Type B pancreatic cell (in vitro differentiated cells): ENCODE results near the gene IGF2BP1. TPM values are rescaled to one million over a fixed set of nuclear protein-coding genes. Genes with fewer than 3 reads are reported as not detected.

Experiments used
- DNase-seq: peaks from one replicate; pipeline ENCODE4 v3.0.0; 2021; ENCODE audit warnings: mixed read lengths; ENCODE audit not compliant: unreplicated experiment; ENCODE audit errors: extremely low spot score
- H3K27ac Mint-ChIP-seq: 2 replicates; pipeline ENCODE4 v1.8.0; 2021; ENCODE audit warnings: mild to moderate bottlenecking, mixed read lengths
- H3K27me3 Mint-ChIP-seq: 2 replicates; pipeline ENCODE4 v1.8.0; 2021; ENCODE audit warnings: mixed read lengths
- H3K36me3 Mint-ChIP-seq: 2 replicates; pipeline ENCODE4 v1.8.0; 2021; ENCODE audit warnings: mixed read lengths
- H3K4me1 Mint-ChIP-seq: one replicate; pipeline ENCODE4 v1.8.0; 2021; ENCODE audit warnings: mixed read lengths; ENCODE audit not compliant: unreplicated experiment
- H3K4me3 Mint-ChIP-seq: 2 replicates; pipeline ENCODE4 v1.8.0; 2021; ENCODE audit warnings: mild to moderate bottlenecking, mixed read lengths
- H3K9me3 Mint-ChIP-seq: 2 replicates; pipeline ENCODE4 v1.8.0; 2021; ENCODE audit warnings: mixed read lengths
- CTCF ChIP-seq: fragments of 200-600 bp; sonication (generic); conservative IDR thresholded peaks from 2 replicates; pipeline ENCODE4 v1.5.0; 2021; ENCODE audit warnings: antibody characterized with exemption, mild to moderate bottlenecking
- total RNA-seq: library from RNA; stranded (reverse); gene quantifications from 2 replicates; pipeline ENCODE4 v1.2.1, GENCODE V29; 2021; ENCODE audit warnings: low replicate concordance

IGF2BP1 gene
- total RNA-seq, 1 donor from 2014 or later = 232 TPM

- no peak for TF ChIP-seq CTCF
- H3K36me3 Mint-ChIP-seq = peaks cover 8% of the 10 kb centered on the region
- H3K27me3 Mint-ChIP-seq = no peaks in the 10 kb centered on the region
- peaks cover 61% of the 10 kb centered on the region for H3K4me1 Mint-ChIP-seq
- no peak overlapping the region for H3K4me3 Mint-ChIP-seq
- no peak for DNase-seq
- no peaks in the 10 kb centered on the region for H3K9me3 Mint-ChIP-seq
- H3K27ac Mint-ChIP-seq = peak overlapping the region; percentile 48
These were observed 21.0 kb downstream of the IGF2BP1 start for GRCh38 chr17:49018116-49018612.

- Mint-ChIP-seq H3K4me3 (no peak overlapping the region), H3K9me3 (no peaks in the 10 kb centered on the region), H3K27me3 (no peaks in the 10 kb centered on the region), H3K4me1 (peaks cover 66% of the 10 kb centered on the region), H3K36me3 (peaks cover 9% of the 10 kb centered on the region), H3K27ac (peak overlapping the region; percentile 48)
- TF ChIP-seq CTCF = no peak
- no peak for DNase-seq
These were observed 21.6 kb downstream of the IGF2BP1 start for GRCh38 chr17:49018748-49019147.

- no peaks in the 10 kb centered on the region for H3K27me3 Mint-ChIP-seq
- no peak for DNase-seq
- H3K27ac Mint-ChIP-seq = no peak overlapping the region
- TF ChIP-seq CTCF = no peak
- H3K4me3 Mint-ChIP-seq = no peak overlapping the region
- H3K9me3 Mint-ChIP-seq = no peaks in the 10 kb centered on the region
- peaks cover 57% of the 10 kb centered on the region for H3K4me1 Mint-ChIP-seq
- H3K36me3 Mint-ChIP-seq = peaks cover 9% of the 10 kb centered on the region
These were observed 23.4 kb downstream of the IGF2BP1 start for GRCh38 chr17:49020609-49021008.

- no peak for DNase-seq
- Mint-ChIP-seq H3K4me1 (peaks cover 51% of the 10 kb centered on the region), H3K27me3 (no peaks in the 10 kb centered on the region), H3K9me3 (no peaks in the 10 kb centered on the region), H3K36me3 (peaks cover 6% of the 10 kb centered on the region), H3K4me3 (peak overlapping the region; percentile 57), H3K27ac (peak overlapping the region; percentile 83)
- TF ChIP-seq CTCF = no peak
These were observed 24.0 kb downstream of the IGF2BP1 start for GRCh38 chr17:49021095-49021767.

GRCh38 chr17:49021768-49022103 is 24.6 kb downstream of the IGF2BP1 start:
- Mint-ChIP-seq H3K9me3 (no peaks in the 10 kb centered on the region), H3K4me3 (peak overlapping the region; percentile 57), H3K4me1 (peaks cover 47% of the 10 kb centered on the region), H3K27ac (peak overlapping the region; percentile 83), H3K27me3 (no peaks in the 10 kb centered on the region), H3K36me3 (peaks cover 6% of the 10 kb centered on the region)
- no peak for TF ChIP-seq CTCF
- no peak for DNase-seq
